C4-2B (cell line): Measurements from ENCODE around the gene GGT6.

ENCODE experiments used
- H3K27ac ChIP-seq: fragments of 450-650 bp; 2 replicates; pipeline ENCODE4 v1.5.1; 2017
- CTCF ChIP-seq: fragments of 450-650 bp; conservative IDR thresholded peaks from 2 replicates; pipeline ENCODE4 v1.5.1; 2017; ENCODE audit warnings: mild to moderate bottlenecking
- ZFX ChIP-seq: fragments of 450-650 bp; IDR thresholded peaks from 2 replicates; pipeline ENCODE4 v1.6.1; 2017

Gene GGT6

GRCh38 chr17:4538236-4539002 is 22.0 kb downstream of the GGT6 start:
- H3K27ac ChIP-seq, result no peak overlapping the region
- no peak for TF ChIP-seq CTCF
- TF ChIP-seq ZFX, result no peak

- no peak overlapping the region for H3K27ac ChIP-seq
- TF ChIP-seq ZFX (no peak), CTCF (no peak)
Observed at GRCh38 chr17:4537451-4538235, 22.7 kb downstream of the GGT6 start.

GRCh38 chr17:4536742-4537411 is 23.5 kb downstream of the GGT6 start:
- TF ChIP-seq ZFX (no peak), CTCF (no peak)
- no peak overlapping the region for H3K27ac ChIP-seq

GRCh38 chr17:4536259-4536741 is 24.1 kb downstream of the GGT6 start:
- H3K27ac ChIP-seq, result no peak overlapping the region
- TF ChIP-seq CTCF, result no peak
- no peak for TF ChIP-seq ZFX

- TF ChIP-seq CTCF (no peak), ZFX (no peak)
- H3K27ac ChIP-seq, result no peak overlapping the region
Observed at GRCh38 chr17:4535667-4536258, 24.6 kb downstream of the GGT6 start.

GRCh38 chr17:4534928-4535666 is 25.3 kb downstream of the GGT6 start:
- TF ChIP-seq ZFX, result no peak
- no peak for TF ChIP-seq CTCF
- H3K27ac ChIP-seq, result no peak overlapping the region
